Measurements from ENCODE around the gene ZCCHC7. TPM values are rescaled to one million over a fixed set of nuclear protein-coding genes. Genes with fewer than 3 reads are reported as not detected.

The ZCCHC7 gene
- total RNA-seq, 1 experiment from 2014 or later, result 31.2 TPM

DNA sequence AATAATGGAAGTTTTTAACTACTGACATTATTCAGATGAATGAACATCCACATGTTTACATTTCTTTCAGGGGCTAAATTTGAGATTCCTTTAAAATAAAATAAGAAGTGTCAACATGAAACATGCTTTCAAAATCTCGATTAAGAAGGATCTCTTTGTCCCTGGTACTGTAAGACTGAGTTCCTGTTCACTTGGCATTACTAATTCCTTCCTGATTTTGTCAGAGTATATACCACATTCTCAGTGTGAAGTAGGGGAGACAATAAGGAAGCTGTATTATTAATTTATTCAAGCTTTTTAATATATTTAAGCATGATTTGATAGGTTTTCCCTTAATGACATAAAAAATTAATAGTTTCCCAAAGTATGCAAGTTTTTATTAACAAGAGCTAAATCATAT lies 220.6 kb downstream of the ZCCHC7 start:
- Histone ChIP-seq H3K27me3 (ENCODE audit: insufficient read depth, low read length) (no peaks in the 10 kb centered on the region), H3K4me1 (ENCODE audit: control insufficient read depth in 1 of 2, insufficient read depth in 2 of 2, low read length in 2 of 2) (no peaks in the 10 kb centered on the region), H4K20me1 (ENCODE audit: insufficient read depth) (no peaks in the 10 kb centered on the region), H3K27ac (ENCODE audit: low read depth, low read length) (no peak overlapping the region), H3K9ac (ENCODE audit: low read length) (no peak overlapping the region), H3K4me3 (replicated peaks in 1 of 2; ENCODE audit: low read depth in 1 of 2, low read length in 2 of 2) (no peak overlapping the region), H3K9me2 (ENCODE audit: insufficient read depth) (no peaks in the 10 kb centered on the region), H3K36me3 (ENCODE audit: control insufficient read depth in 1 of 2, insufficient read depth in 2 of 2, low read length in 2 of 2) (no peaks in the 10 kb centered on the region; a peak in 1 of 4 replicates), H3K79me2 (ENCODE audit: insufficient read depth, low read length) (no peaks in the 10 kb centered on the region), H2AFZ (ENCODE audit: low read depth, low read length, poor library complexity, severe bottlenecking) (no peak overlapping the region), H3K9me3 (ENCODE audit: control insufficient read depth in 1 of 2, insufficient read depth in 1 of 2, low read depth in 1 of 2, low read length in 2 of 2) (no peaks in the 10 kb centered on the region), H3K4me2 (ENCODE audit: low read length) (no peak overlapping the region)
- ATAC-seq, result no peak
- BruUV-seq (replicated peaks), result no TSS peak
- RAD21 ChIA-PET (ENCODE audit: low non-redundant PET in 1 of 2, low total read pairs in 2 of 2, uncharacterized antibody in 2 of 2, unreplicated experiment in 2 of 2), result no interaction called here
- POLR2A ChIA-PET, result no interaction called here
- CTCF ChIA-PET, result no interaction called here
- TF ChIP-seq, protein P1, sequence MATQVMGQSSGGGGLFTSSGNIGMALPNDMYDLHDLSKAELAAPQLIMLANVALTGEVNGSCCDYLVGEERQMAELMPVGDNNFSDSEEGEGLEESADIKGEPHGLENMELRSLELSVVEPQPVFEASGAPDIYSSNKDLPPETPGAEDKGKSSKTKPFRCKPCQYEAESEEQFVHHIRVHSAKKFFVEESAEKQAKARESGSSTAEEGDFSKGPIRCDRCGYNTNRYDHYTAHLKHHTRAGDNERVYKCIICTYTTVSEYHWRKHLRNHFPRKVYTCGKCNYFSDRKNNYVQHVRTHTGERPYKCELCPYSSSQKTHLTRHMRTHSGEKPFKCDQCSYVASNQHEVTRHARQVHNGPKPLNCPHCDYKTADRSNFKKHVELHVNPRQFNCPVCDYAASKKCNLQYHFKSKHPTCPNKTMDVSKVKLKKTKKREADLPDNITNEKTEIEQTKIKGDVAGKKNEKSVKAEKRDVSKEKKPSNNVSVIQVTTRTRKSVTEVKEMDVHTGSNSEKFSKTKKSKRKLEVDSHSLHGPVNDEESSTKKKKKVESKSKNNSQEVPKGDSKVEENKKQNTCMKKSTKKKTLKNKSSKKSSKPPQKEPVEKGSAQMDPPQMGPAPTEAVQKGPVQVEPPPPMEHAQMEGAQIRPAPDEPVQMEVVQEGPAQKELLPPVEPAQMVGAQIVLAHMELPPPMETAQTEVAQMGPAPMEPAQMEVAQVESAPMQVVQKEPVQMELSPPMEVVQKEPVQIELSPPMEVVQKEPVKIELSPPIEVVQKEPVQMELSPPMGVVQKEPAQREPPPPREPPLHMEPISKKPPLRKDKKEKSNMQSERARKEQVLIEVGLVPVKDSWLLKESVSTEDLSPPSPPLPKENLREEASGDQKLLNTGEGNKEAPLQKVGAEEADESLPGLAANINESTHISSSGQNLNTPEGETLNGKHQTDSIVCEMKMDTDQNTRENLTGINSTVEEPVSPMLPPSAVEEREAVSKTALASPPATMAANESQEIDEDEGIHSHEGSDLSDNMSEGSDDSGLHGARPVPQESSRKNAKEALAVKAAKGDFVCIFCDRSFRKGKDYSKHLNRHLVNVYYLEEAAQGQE (IDR thresholded peaks at IDR 0.05; ENCODE audit: low read depth), result no peak
- TF ChIP-seq, protein P2, sequence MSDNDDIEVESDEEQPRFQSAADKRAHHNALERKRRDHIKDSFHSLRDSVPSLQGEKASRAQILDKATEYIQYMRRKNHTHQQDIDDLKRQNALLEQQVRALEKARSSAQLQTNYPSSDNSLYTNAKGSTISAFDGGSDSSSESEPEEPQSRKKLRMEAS (IDR thresholded peaks at IDR 0.05), result no peak
- TF ChIP-seq, protein P3, sequence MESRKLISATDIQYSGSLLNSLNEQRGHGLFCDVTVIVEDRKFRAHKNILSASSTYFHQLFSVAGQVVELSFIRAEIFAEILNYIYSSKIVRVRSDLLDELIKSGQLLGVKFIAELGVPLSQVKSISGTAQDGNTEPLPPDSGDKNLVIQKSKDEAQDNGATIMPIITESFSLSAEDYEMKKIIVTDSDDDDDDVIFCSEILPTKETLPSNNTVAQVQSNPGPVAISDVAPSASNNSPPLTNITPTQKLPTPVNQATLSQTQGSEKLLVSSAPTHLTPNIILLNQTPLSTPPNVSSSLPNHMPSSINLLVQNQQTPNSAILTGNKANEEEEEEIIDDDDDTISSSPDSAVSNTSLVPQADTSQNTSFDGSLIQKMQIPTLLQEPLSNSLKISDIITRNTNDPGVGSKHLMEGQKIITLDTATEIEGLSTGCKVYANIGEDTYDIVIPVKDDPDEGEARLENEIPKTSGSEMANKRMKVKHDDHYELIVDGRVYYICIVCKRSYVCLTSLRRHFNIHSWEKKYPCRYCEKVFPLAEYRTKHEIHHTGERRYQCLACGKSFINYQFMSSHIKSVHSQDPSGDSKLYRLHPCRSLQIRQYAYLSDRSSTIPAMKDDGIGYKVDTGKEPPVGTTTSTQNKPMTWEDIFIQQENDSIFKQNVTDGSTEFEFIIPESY (IDR thresholded peaks at IDR 0.05; ENCODE audit: extremely low read depth, insufficient replicate concordance, low read length), result no peak
- TF ChIP-seq CBX3 (IDR thresholded peaks at IDR 0.05; ENCODE audit: low read depth) (no peak), SP1 (IDR thresholded peaks at IDR 0.05; ENCODE audit: low read depth) (no peak), JUND (IDR thresholded peaks at IDR 0.05) (no peak), TCF7L2 (IDR thresholded peaks at IDR 0.05; ENCODE audit: borderline replicate concordance, extremely low read depth, insufficient read depth, insufficient read length) (no peak), SRF (IDR thresholded peaks at IDR 0.05; ENCODE audit: low read depth) (no peak), FOSL1 (IDR thresholded peaks at IDR 0.05; ENCODE audit: low read depth) (no peak), POLR2AphosphoS5 (IDR thresholded peaks at IDR 0.05; ENCODE audit: low read depth, low read length) (no peak), EZH2phosphoT487 (IDR thresholded peaks at IDR 0.05; ENCODE audit: borderline replicate concordance) (no peak), RAD21 (IDR thresholded peaks at IDR 0.05; ENCODE audit: low read depth) (no peak), CTCF (IDR thresholded peaks at IDR 0.05 in 2 of 3, conservative IDR thresholded peaks at IDR 0.05 in 1 of 3; ENCODE audit: borderline replicate concordance in 1 of 3, insufficient read depth in 1 of 3, low read depth in 2 of 3, low read length in 2 of 3) (no peak), CEBPB (IDR thresholded peaks at IDR 0.05; ENCODE audit: low read depth) (no peak), EZH2 (IDR thresholded peaks at IDR 0.05) (no peak), POLR2A (IDR thresholded peaks at IDR 0.05; ENCODE audit: borderline replicate concordance, extremely low read depth, insufficient read depth, insufficient read length) (no peak), ATF3 (IDR thresholded peaks at IDR 0.05) (no peak)
- no peak for DNase-seq (ENCODE audit: low read depth, low spot score)
- intact Hi-C loops (cut with micrococcal nuclease), result no loop called here

All from HCT116 (cell line).